GM19397 (cell line): Measurements from ENCODE around the gene CHST6.
"Not testable (repeated sequence)": the region's sequence is repeated elsewhere in the genome, so short reads cannot be mapped to it uniquely, and the experiment has no call there.

Experiments used
- ATAC-seq: cut with Tn5 transposase; IDR thresholded peaks from one replicate; pipeline ENCODE4 v1.9.1; 2021; ENCODE audit warnings: mild to moderate bottlenecking, moderate library complexity; ENCODE audit not compliant: unreplicated experiment

Gene CHST6

GRCh38 chr16:75503801-75504200 lies 8.6 kb upstream of the CHST6 start:
- ATAC-seq, result no peak

- ATAC-seq, result no peak
These were observed 7.8 kb upstream of the CHST6 start for GRCh38 chr16:75502916-75503605.

GRCh38 chr16:75501820-75502219 lies 6.6 kb upstream of the CHST6 start:
- ATAC-seq, result not testable (repeated sequence)

GRCh38 chr16:75501359-75501758 lies 6.1 kb upstream of the CHST6 start:
- ATAC-seq, result no peak

- ATAC-seq, result not testable (repeated sequence)
These were observed 3.5 kb upstream of the CHST6 start for GRCh38 chr16:75498605-75499322.

- no peak for ATAC-seq
These were observed 2.3 kb upstream of the CHST6 start for GRCh38 chr16:75497558-75497957.

- ATAC-seq, result no peak
These were observed 573 bp downstream of the CHST6 start for GRCh38 chr16:75494661-75495075.

GRCh38 chr16:75494184-75494583 lies 1.1 kb downstream of the CHST6 start:
- no peak for ATAC-seq

GRCh38 chr16:75491876-75492275 lies 3.4 kb downstream of the CHST6 start:
- no peak for ATAC-seq

GRCh38 chr16:75488322-75488721 lies 6.9 kb downstream of the CHST6 start:
- ATAC-seq, result no peak

GRCh38 chr16:75486676-75487313 lies 8.4 kb downstream of the CHST6 start:
- ATAC-seq, result peak; percentile 60

GRCh38 chr16:75486014-75486675 lies 9.1 kb downstream of the CHST6 start:
- no peak for ATAC-seq

GRCh38 chr16:75485230-75486013 lies 9.8 kb downstream of the CHST6 start:
- ATAC-seq, result no peak

GRCh38 chr16:75483222-75483621 lies 12.0 kb downstream of the CHST6 start:
- no peak for ATAC-seq

- no peak for ATAC-seq
These were observed 12.6 kb downstream of the CHST6 start for GRCh38 chr16:75482434-75483205.

- ATAC-seq, result no peak
These were observed 13.8 kb downstream of the CHST6 start for GRCh38 chr16:75481475-75481874.

GRCh38 chr16:75479421-75479990 lies 15.7 kb downstream of the CHST6 start:
- no peak for ATAC-seq

- no peak for ATAC-seq
These were observed 16.5 kb downstream of the CHST6 start for GRCh38 chr16:75478480-75479345.
